GM18499 (cell line): ENCODE results near the gene CHMP1B.

Source experiments
- ATAC-seq: cut with Tn5 transposase; IDR thresholded peaks from one replicate; pipeline ENCODE4 v1.9.1; 2021; ENCODE audit warnings: moderate number of reproducible peaks; ENCODE audit not compliant: insufficient read depth, unreplicated experiment

CHMP1B gene

DNA sequence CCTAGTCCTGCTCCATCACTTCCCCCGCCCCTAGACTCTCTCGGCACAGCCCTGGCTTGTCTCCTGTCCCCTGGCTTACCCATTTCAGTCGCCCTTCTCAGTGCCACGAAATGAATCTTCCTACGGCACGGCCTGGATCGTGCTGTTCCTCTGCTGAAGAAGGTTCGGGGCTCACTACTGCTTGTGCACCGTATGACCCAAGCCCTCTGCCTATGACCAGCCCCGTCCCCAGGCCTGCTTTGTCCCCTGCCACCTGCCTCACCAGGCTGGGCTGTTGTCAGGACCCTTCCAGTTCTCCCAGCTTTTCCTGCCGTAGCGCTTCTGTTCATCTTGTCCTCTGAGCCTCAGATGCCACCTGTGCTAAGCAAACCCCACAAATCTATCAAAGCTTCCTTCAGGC, 13.9 kb downstream of the CHMP1B start:
- no peak for ATAC-seq

DNA sequence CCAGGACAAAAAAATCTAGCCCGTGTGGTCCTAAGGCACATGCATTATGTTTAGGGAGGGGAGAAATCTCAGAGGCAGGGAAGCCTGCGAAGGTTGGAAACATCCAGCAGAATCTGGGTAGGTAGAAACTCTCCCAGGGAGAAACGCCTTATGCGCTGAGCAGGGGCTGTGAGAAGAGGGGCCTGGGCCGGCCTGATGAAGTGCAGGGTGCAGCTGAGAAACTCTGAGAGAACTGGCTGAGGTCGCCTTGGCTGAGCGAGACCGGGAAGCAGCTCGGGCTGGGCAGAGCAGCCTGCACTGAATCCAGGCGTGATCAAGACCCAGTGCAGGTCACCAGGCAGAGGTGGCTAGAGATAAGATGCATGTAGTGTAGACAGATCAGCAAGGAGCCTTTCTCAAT, 15.1 kb downstream of the CHMP1B start:
- no peak for ATAC-seq

DNA sequence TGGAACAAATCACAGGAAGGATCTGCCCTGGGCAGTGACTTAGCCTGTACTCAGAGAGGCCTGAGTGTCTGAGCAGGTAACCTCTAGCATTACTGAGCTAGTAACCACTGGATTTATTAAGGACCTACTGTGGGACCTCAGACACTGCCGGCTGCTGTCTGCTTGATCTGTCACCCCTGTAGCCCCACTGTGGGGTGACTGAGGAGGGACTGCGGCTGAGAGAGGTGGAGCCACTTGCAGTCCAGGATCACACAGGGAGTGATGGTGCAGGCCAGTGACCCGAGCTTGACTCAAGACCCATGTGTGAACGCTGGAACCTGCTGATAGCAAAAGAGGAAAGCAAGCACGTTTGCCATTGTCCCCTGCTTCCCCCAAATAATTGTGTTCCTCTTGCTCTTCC, 15.6 kb downstream of the CHMP1B start:
- no peak for ATAC-seq

DNA sequence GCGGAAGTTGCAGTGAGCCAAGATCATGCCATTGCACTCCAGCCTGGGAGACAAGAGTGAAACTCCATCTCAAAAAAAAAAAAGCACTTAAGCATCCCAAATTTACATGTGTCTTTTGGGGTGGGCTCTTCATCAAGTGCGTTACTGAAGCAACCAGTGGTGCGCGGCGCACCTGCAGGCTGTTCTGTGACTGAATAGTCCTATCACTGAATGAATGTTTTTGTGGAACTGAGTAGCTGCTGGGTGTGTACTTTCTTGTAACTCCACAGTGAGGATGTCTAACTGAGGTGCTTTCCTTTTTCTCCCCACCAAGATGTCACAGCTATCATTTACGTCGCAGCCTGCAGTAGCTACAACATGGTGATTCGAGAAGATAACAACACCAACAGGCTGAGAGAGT, 17.0 kb downstream of the CHMP1B start:
- ATAC-seq, result no peak

DNA sequence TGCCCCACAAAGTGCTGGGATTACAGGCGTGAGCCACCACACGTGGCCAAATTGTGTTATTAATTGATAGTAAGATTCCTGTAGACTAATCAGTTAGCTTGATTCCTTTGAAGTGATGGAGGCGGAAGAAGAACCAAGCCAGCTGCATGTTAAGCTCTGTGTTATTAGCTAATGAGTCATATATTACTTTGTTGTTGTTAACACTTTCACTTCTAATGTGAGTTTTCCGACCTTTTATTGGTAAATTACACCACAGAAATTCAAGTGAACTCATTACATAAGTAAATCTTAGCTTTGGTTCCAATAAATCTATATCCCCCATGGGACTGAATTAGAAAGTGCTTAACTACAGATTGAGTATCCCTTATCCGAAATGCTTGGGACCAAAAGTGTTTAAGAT, 20.3 kb downstream of the CHMP1B start:
- no peak for ATAC-seq

DNA sequence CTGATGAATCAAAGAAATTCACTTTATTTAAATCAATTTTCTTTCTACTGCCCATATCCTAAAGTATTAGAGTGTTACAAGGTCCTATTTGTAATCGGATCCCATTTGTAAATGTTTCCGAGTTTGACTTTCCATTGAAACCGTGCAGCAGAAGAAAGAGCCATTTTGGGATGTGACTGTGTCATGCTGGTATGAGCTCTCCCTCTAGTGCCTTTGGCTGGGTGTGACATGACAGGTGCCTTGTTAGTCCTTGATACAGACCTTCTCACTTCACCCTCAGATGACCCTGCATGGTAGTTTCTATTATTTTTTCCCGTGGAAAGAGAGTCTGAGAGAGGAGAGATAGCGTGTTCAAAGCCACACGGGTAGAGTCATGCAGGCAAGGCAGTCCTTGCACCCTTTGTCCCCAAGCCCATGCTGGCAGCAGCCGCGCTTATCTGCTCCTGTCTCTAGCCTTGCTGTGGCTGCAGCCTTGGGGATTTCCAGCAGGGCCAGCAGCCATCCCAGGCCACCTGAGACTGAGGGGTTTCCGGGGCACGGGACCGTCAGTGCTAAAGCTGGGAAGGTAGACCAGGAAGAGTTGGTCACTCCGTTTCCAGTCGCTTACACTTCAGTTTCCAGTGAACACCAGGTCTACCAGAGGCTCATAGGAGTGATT, 21.4 kb downstream of the CHMP1B start:
- ATAC-seq, result no peak

DNA sequence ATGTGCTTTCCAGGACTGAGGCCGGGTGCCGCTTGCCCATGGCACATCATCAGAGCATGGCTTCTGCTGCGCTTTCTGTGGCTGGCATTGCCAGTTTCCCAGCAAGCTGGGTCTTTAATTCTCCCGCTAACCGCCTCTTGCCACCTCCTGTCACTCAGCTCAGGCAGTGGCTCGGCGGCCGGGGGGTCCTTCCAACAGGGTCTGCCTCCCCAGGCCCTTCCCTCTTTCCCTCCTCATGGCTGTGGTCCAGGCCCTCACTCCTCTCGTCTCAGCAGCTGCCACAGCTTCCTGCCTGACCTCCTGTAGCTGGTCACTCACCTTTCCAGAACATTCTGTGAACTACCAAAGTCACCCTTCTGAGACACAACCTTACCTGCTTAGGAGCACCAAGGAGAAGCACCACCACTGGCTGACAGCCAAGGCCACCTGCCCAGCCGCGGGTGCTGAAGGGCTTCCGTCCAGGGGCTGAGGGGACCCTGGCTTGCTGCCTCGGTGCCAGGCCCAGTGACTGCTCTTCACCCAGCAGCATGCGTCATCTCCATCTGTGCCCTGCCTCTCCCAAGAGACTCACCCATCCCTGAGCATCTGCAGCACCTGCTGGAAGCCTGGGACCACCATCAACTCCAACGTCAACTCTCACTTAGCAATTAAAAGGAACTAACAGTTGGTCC, 22.6 kb downstream of the CHMP1B start:
- ATAC-seq, result no peak

DNA sequence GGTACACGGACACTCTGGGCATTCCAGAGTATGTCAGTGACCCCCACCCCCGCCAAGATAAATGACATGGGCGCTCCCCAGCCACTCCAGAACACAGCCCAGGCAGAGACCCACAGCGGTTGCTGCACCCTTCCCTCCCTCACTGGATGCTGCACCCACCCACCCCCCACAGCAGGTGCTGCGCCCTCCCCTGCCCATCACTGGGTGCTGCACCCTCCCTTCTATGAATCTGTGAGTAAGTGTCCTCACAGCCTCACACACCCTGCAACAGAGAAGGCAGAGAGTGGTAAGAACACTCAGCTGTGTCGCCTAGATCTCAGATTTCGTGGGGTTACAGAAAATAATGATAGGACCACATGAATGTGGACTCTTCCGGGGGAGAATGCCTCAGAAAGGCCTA, 23.5 kb downstream of the CHMP1B start:
- ATAC-seq, result no peak

DNA sequence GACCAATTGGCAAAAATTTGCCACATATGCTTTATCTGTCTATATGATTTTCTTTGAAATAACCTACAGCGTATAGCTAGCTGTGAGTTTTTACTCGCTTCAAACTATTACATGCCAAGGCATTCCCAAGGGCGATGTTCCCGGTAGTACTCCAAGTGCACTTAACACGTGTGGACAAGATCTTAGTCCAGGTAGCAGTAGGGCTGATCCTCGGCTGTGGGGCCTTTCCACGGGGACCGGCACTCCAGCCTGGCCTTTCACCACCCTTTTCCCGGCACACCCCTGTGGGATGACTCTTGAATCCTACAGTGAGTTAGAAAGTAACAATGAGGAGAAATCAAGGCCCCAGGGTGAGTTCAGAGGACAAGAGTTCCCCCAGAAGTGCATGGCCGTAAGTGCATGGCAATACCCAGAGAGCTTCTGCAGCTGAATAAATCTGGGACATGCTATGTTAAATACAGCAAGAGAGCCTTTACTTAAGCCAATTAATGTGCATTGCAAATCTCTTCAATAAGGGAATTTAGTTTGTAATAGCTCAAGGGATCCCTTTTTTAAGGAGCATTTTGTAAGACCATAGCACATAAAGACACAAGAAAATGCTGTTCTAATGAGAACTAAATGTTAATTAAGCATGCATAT, 26.4 kb downstream of the CHMP1B start:
- ATAC-seq, result no peak

DNA sequence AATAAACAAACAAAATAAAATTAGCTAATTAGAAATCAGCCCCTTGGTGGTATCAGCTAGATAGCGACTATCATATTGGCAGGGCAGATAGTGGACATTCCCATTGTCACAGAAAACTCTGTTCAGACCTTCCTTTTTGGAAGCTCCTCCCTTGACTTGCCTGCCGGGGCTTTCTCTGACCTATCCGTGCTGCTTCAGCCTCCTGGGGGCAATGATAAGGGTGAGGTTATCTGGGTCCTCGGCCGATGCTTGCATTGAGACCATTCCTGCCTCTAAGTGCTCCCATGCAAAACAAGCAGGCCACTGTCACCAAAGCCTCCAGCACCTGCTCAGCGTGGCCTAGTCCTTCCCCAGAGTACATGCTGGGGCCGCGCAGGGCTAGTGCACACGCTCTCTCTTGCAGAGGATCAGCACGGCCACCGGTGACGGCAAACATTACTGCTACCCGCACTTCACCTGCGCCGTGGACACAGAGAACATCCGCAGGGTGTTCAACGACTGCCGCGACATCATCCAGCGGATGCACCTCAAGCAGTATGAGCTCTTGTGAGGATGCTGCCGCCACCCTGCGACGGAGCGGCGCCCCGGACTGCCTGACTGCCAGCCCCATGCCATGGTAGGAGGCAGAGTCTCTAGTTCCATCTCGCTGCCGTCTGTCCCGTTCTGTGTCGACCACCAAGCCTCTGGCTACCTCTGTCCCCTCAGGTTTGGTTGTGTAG, 29.5 kb downstream of the CHMP1B start:
- ATAC-seq, result no peak

DNA sequence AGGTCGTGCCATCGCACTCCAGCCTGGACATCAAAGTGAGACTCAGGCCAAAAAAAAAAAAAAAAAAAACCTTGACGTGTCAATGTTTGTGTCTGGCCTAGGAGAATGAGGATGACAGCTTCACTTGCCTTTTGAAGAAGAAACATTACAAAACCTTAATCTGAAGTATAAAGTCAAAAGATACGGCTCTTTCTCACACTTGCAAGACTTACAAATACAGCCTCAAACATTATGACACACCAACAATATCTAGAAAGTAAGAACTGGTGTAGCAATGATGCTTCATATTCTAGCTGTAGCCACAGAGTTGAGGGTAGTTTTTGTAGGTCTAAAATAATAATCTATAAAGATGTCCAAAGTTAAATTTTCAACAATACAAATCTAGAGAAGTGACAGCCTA, 31.4 kb downstream of the CHMP1B start:
- ATAC-seq, result no peak

DNA sequence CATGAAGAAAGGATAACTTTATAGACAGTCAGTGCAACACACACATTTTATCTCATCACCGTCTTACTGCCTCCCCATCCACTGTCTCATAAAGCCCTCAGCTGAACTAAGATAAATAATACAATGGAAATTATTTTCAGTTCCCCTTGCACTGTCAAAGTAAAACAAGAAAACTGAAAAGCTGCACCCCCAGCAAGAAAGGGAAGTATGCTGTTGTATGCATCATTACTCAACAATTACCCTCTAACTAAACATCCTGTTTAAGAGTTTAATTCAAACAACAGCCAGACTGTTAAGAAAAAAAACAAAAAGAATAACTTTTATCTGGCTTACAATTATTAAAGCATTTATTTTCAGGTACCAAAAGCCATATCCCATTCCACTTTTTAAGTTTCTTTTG, 31.9 kb downstream of the CHMP1B start:
- ATAC-seq, result peak; percentile 58

DNA sequence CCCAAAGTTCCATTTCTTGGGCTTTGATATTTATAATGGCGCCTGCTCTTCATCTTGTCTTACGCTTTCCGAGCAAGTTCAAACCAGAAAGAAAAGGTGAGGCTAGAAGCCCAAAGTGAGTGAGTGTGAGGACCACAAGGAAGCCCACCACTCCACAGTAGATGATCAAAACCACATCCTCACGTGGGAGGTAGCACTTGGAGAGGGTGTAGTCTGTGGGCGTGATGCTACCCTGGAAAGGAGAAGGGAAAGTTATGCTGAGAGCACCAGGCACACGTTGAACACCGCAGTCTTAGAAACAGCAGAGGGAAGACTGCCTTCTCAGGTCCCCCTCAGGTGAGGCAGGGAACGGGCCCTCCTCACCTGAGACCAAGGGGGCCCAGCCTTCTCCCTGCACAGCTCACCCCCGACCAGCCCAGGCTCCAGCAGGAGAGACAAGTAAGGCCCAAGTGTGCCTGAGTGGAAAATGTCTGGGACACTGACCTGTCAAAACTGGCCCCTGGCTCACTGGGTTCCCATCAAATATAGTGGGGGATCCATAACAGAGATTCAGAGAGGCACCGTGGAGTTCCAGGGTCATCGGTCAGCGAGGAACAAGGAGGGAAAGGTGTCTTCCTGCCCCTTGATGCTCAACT, 33.3 kb downstream of the CHMP1B start:
- ATAC-seq, result no peak

DNA sequence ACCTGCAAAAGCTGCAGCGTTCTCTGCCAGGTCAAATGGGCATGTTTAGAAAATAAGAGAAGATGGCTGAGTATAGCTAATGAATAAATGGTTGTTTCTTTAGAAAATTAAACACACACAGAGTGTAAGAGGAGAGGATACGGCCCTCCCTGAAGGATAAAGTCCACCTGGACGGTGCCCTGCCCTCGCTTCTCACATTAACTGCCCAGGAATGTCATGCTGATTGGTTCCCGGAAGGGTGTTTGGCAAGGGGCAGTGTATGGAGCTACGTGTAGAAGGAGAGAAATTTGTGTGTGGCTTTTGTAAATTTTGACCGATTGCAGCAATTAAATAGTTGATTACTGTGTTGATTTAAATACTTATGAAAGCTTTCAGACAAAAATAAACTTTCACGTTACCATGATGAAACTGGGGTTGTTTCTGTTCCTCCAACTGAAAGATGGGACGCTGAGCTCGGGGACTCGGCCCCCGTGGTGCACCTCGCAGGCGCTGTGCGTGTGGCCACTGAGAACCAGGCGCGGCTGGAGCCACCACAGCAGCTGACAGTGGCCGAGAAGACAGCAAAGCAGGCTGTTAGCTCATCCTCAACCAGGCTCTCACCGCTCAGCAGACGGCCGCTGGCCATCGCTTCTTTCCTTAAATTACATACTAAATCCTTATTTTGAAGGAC, 34.2 kb downstream of the CHMP1B start:
- ATAC-seq, result no peak

DNA sequence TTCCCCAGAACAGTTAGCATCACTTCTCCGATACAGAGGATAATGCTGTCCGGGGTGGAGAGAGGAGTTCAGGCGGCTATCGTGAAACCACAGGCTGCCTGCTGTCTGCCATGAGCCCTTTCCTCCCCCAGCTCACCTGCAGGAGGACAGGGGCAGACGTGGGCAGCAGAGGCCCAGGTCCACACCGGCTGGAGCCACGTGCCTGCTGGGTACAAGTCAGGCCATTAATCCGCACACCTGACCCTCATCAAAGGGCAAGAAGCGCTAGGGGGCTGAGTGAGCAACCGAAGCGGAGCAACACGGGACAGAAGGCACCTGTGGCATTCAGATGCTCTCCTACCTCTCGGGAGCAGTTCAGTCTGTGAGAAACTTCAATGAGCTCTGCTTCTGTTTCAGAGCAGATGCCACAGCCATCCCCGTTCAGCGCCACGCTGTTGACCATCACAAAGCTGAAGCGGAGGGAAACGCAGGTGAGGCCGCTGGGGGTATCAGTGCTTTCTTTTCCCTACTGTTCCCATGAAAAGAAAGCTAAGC, 35.4 kb downstream of the CHMP1B start:
- ATAC-seq, result no peak

DNA sequence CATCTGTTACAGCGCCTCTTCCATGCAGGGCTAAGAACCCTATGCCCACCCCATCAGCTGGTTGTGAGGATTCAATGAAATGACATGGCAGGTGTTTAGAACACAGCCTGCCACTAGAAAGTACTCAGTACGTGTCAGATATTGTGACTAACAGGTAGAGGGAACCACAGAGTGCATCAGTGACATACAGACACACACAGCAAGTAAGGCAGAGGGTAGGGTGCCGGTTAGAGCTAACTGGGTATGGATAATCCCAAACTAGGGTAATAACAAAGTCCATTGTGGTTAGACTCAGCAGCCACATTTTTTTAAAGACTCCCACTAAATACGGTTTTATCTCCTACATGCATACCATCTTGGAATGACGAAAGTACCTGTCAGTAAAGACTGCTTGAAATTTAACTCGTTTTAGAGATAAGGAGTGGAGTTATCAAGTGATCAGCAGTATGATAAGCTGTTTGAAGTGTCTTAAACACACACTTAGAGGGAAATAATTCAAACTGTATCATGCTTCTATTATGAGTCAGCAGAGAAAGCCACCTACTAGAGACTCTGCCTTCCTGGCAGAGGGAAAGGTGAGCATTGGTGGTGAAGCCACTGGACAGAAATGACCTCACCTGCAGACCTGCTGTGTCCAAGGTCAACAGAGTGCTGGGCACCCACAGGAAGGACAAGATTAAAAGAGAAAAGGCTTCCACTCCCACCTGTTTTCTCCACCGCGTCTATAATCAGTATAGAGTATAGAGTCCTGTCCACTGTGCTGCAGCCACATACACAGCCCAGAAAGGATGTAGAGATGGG, 36.3 kb downstream of the CHMP1B start:
- ATAC-seq, result no peak

DNA sequence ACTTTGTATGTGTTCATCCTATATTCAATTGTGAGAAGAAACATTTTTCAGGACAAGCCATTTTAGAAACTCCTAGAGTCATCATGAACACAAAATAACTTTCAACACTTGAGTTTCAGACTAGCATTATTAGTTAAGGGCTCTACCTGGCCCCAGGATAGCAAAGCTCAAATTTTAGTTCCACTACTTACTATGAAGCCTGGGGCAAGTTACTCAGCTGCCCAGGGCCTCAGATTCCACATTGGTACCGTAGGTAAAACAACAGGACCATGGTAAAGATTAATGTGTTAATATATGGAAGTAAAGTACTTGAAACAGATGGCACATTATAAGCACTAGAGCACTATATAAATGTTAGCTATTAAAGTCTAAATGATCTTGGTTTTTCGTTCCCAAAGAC, 37.5 kb downstream of the CHMP1B start:
- ATAC-seq, result no peak

DNA sequence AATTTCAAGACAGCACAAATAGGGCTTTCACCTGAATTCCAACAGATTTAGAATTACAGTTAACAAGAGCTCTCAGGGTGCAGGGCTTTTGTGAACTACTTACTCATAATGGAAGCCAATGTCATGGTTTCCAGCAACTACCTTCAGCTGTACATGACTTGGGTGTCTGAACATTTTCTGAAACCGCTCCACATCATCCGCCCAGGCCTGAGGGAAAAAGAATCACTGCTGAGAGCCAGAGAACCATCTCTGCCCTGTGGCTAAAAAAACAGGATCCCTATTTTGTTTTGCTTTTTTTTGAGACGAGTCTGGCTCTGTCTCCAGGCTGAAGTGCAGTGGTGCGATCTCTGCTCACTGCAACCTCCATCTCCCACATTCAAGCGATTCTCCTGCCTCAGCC, 38.1 kb downstream of the CHMP1B start:
- no peak for ATAC-seq

DNA sequence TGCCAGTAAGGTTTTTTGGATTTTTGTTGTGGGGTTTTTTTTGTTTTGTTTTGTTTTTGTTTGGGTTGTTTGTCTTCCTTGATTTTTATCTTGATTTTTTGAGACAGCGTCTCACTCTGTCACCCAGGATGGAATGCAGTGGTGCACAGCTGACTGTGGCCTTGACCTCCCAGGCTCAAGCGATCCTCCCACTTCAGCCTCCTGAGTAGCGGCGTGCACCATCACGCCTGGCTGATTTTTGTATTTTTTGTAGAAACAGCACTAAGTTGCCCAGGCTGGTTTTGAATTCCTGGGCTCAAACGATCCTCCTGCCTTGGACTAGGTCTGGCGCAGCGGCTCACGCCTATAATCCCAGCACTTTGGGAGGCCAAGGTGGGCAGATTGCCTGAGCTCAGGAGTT, 40.5 kb downstream of the CHMP1B start:
- no peak for ATAC-seq
